HCT116 (cell line): ENCODE data around the gene FAM227B.

Source experiments
- TF ChIP-seq, protein P1 (sequence below), 3 experiments: fragments of 200-600 bp in 1 of 3; sonication (generic) in 1 of 3; IDR thresholded peaks in 2 of 3; conservative IDR thresholded peaks in 1 of 3; 2 replicates each; pipeline ENCODE4 v1.5.1; 2012 to 2017; ENCODE audit warnings: low read depth in 2 of 3, low read length in 2 of 3, antibody characterized with exemption in 1 of 3, borderline replicate concordance in 1 of 3, control low read depth in 1 of 3, mild to moderate bottlenecking in 1 of 3, mixed read lengths in 1 of 3, mixed run types in 1 of 3, moderate library complexity in 1 of 3; ENCODE audit not compliant: insufficient read depth in 1 of 3
- TF ChIP-seq, protein P2 (sequence below): IDR thresholded peaks from 2 replicates; pipeline ENCODE4 v1.6.1; 2011; ENCODE audit warnings: mild to moderate bottlenecking, low read length, moderate library complexity; ENCODE audit not compliant: insufficient replicate concordance; ENCODE audit errors: extremely low read depth

DNA sequence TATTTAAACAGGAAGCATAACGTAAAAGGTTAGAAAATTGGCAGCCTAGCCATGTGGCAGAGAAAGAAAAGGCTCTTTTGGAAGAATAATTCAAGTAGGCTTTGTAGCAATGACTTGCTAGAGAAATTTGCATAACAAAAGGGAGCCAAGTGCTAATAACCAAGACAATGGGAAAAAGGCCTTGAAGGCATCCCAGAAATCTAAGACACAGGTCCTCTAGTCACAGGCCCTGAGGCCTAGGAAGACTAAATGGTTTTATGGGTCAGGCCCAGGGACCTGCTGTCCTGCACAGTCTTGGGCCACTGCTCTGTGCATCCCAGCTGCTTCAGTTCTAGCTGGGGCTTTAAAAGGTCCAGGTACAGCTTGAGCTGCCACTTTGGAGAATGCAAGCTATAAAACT lies 119.0 kb downstream of the FAM227B start:
- TF ChIP-seq, protein P1, sequence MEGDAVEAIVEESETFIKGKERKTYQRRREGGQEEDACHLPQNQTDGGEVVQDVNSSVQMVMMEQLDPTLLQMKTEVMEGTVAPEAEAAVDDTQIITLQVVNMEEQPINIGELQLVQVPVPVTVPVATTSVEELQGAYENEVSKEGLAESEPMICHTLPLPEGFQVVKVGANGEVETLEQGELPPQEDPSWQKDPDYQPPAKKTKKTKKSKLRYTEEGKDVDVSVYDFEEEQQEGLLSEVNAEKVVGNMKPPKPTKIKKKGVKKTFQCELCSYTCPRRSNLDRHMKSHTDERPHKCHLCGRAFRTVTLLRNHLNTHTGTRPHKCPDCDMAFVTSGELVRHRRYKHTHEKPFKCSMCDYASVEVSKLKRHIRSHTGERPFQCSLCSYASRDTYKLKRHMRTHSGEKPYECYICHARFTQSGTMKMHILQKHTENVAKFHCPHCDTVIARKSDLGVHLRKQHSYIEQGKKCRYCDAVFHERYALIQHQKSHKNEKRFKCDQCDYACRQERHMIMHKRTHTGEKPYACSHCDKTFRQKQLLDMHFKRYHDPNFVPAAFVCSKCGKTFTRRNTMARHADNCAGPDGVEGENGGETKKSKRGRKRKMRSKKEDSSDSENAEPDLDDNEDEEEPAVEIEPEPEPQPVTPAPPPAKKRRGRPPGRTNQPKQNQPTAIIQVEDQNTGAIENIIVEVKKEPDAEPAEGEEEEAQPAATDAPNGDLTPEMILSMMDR (IDR thresholded peaks at IDR 0.05 in 2 of 3, conservative IDR thresholded peaks at IDR 0.05 in 1 of 3; ENCODE audit: borderline replicate concordance in 1 of 3, insufficient read depth in 1 of 3, low read depth in 2 of 3, low read length in 2 of 3), result no peak
- TF ChIP-seq, protein P2, sequence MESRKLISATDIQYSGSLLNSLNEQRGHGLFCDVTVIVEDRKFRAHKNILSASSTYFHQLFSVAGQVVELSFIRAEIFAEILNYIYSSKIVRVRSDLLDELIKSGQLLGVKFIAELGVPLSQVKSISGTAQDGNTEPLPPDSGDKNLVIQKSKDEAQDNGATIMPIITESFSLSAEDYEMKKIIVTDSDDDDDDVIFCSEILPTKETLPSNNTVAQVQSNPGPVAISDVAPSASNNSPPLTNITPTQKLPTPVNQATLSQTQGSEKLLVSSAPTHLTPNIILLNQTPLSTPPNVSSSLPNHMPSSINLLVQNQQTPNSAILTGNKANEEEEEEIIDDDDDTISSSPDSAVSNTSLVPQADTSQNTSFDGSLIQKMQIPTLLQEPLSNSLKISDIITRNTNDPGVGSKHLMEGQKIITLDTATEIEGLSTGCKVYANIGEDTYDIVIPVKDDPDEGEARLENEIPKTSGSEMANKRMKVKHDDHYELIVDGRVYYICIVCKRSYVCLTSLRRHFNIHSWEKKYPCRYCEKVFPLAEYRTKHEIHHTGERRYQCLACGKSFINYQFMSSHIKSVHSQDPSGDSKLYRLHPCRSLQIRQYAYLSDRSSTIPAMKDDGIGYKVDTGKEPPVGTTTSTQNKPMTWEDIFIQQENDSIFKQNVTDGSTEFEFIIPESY, result no peak
